ENCODE measurements around the gene C17orf100.
"Not testable (repeated sequence)": the region's sequence is repeated elsewhere in the genome, so short reads cannot be mapped to it uniquely, and the experiment has no call there.

C17orf100 gene

DNA sequence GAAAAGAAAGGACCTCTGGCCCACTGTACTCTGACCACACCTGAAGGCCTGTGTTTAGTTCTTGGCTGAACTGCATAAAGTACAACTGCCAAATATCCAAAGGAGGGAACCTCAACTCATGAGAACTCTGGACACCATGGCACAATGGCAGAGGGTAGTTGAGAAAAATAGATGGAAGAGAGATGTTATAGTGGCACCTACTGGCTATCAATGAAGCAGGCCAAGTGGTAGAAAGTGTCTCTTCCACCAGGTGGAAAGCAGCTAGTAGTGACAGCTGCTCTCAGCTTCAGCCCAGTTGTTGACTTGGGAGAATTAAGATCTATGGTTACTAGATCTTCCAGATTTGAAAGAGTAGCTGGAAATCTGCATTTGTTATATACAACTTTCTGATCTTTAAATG lies 3.4 kb upstream of the C17orf100 start:
- H3K27ac Mint-ChIP-seq (ENCODE audit: low read depth) = no peak overlapping the region
- no peaks in the 10 kb centered on the region for H3K27me3 Mint-ChIP-seq
- DNase-seq (ENCODE audit: low spot score in 2 of 2) = no peak
- H3K36me3 Mint-ChIP-seq (ENCODE audit: insufficient read depth) = peaks cover 41% of the 10 kb centered on the region
- peaks cover 60% of the 10 kb centered on the region for H3K4me1 Mint-ChIP-seq
- no peaks in the 10 kb centered on the region for H3K9me3 Mint-ChIP-seq
- no peak for ATAC-seq (replicated peaks; ENCODE audit: extremely low read depth, poor library complexity, severe bottlenecking)
- no peak overlapping the region for H3K4me3 Mint-ChIP-seq

DNA sequence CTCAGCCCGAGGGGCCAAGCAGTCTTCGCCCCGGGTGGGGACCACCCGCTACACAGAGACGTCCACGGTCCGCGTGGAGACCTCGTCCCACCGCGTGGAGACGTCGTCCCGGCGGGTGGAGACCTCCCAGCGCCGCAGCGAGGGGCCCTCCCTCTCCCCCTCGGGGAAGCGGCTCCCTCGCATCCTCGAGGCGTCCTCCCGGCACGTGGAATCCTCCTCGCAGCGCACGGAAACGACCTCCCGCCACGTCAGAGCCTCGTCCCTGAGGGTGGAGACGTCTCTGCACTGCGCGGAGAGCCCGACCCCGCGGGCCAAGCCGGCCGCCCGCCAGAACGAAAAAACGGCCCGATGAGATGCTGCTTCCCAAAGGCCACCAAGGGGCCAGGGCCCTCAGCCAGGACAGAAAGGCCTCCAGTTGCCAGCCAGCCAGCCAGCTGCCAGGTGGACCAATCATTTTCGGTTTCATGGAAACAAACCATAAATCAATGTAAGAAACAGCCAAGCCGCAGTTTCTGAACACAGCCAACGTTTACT lies 424 bp downstream of the C17orf100 start:
- Mint-ChIP-seq H3K9me3 (no peaks in the 10 kb centered on the region), H3K4me1 (peaks cover 50% of the 10 kb centered on the region), H3K36me3 (ENCODE audit: insufficient read depth) (peaks cover 25% of the 10 kb centered on the region), H3K27ac (ENCODE audit: low read depth) (peak overlapping the region; percentile 100), H3K4me3 (peak overlapping the region; percentile 95), H3K27me3 (no peaks in the 10 kb centered on the region)
- ATAC-seq (replicated peaks; ENCODE audit: extremely low read depth, poor library complexity, severe bottlenecking) (no peak), DNase-seq (ENCODE audit: low spot score in 2 of 2) (no peak)

DNA sequence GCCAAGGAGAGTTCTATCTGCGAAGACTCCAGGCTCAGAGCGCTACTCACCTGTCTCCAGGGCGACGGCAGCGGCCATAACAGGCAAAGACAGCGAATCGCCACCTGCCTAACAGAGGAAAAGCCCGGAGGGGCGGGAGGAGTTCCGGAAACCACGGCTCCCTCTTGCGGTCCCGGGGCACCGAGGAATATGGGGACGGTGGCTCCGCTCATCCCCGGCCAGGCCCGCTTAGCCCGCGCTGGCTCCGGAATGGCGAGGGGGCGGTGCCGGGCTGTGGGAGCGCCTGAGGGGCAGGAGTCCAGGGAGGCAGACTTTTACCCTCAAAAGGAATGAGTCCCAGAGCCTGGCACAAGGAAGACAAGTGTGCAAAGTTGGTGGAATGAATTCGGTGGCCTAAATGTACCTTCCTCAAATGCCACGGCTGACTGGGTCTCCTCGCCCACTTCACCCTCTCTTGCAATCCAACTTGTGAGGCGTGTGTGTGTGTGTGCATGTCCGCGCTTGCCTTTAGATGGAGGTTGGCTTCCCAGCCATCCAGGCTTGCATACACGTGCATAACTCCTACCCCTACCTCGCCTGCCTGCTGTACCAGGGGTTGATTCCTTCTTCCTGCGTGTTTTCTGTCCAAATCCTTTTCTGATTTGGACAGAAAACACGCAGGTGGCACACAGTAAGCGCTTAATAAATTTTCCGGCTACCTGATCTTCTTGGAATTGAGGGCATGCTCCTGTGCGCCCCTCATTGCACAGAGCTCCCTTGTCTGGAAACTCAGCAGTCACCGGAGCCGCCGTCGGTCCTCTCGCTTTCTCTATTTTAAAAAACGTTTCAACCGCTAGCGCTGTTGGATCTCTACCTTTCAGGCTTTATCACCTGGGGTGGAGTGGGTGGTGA lies 3.5 kb downstream of the C17orf100 start:
- no peak for DNase-seq (ENCODE audit: low spot score in 2 of 2)
- Mint-ChIP-seq H3K36me3 (ENCODE audit: insufficient read depth) (peaks cover 19% of the 10 kb centered on the region), H3K9me3 (no peaks in the 10 kb centered on the region), H3K27ac (ENCODE audit: low read depth) (no peak overlapping the region), H3K27me3 (no peaks in the 10 kb centered on the region), H3K4me1 (peaks cover 58% of the 10 kb centered on the region), H3K4me3 (peak overlapping the region; percentile 31)
- no peak for ATAC-seq (replicated peaks; ENCODE audit: extremely low read depth, poor library complexity, severe bottlenecking)

DNA sequence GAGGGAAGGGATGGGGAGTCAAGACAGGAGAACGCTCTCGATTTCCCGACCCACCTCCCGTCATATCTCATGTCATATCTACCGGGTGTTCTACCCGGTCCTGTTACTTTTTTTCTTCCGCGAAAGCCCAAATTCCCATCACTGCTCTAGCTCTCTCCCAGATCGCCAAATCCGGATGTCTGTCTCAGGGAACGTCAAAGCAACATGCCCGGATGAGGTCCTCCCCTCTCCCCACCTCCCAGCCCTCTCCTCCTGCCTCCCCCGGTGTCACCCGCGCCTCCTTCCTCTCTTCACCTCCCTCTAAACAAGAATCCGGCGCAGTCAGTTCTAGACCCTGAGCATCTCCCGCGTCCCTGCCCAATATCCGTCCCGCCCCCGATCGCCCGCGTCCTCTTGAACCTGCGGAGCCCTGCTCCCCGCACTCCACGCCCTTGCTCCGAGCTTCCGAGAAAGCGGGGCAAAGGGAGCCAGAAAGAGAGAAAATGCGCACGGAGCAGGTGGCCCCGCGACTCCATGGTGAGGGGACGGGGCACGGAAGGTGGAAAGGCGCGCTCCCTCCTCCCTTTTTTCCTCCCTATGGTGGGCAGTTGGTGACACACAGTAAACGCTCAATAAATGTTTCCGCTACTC lies 4.3 kb downstream of the C17orf100 start:
- not testable (repeated sequence) for H3K9me3 Mint-ChIP-seq; ATAC-seq (replicated peaks; ENCODE audit: extremely low read depth, poor library complexity, severe bottlenecking); H3K27me3 Mint-ChIP-seq; DNase-seq (ENCODE audit: low spot score in 2 of 2); H3K27ac Mint-ChIP-seq (ENCODE audit: low read depth)
- Mint-ChIP-seq H3K4me3 (peak overlapping the region; percentile 67), H3K36me3 (ENCODE audit: insufficient read depth) (peaks cover 15% of the 10 kb centered on the region), H3K4me1 (peaks cover 58% of the 10 kb centered on the region)

DNA sequence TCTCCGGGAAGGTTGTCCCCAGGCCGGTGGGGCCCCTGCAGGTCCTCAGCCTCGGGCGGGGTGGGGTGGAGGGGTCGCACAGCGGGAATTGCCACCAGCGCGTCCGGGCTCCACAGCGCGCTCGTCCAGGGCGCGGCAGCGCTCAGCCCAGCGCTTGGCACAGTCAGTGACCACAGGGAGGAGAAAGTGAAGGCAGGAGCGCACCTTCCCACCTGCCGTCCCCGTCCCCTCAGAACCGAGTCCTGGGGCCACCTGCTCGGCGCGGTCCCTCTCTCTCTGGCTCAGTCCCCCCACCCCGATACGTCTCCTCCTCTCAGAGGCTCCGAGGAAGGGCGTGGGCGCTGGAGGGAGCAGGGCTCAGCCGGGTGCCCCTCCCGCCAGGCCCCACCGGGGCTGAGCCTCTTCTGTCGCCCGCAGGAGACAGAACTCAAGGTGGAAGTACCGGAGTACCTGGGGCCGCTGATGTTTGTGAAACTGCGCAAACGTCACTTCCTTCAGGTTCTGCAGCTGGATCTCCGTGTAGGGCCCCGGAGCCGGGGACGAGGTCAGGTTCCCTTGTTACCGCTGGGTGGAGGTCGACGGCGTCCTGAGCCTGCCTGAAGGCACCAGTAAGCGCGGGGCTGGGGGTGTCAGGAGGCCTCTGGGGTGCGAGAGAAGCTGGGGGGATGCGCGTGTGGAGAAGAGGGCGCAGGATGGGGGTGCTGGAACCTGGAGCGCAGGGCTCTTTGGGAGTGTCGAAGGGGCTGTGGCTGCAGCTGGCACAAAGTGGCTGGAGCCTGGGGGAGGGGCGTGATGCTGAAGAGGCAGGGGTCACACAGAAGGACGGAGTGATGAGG lies 5.5 kb downstream of the C17orf100 start:
- DNase-seq (ENCODE audit: low spot score in 2 of 2); H3K36me3 Mint-ChIP-seq (ENCODE audit: insufficient read depth); H3K27me3 Mint-ChIP-seq; H3K9me3 Mint-ChIP-seq: not testable (repeated sequence)
- H3K4me1 Mint-ChIP-seq = peaks cover 59% of the 10 kb centered on the region
- peak; percentile 93 for ATAC-seq (replicated peaks; ENCODE audit: extremely low read depth, poor library complexity, severe bottlenecking)
- H3K27ac Mint-ChIP-seq (ENCODE audit: low read depth) = peak overlapping the region; percentile 83
- H3K4me3 Mint-ChIP-seq = peak overlapping the region; percentile 90

DNA sequence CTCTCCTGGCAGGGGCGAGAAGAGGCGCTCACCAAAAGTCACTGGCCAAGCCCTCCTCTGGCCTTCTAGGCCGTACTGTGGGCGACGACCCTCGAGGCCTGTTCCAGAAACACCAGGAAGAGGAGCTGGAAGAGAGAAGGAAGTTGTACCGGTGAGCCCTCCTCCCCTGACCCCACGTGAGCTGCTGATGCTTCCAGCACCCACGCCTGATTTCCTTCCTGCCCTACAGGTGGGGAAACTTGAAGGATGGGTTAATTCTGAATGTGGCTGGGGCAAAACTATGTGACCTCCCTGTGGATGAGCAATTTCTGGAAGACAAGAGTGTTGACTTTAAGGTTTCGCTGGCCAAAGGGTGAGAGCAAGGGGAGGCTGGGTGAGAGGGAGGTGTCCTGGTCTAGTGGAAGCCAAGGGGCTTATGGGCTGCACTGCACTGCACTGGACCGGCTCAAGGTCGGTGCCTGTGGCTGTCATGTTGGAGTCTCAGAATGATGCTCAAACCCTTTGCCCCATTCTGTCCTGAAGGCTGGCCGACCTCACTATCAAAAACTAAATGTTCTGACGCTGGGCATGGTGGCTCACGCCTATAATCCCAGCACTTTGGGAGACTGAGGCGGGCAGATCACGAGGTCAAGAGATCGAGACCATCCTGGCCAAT lies 6.2 kb downstream of the C17orf100 start:
- H3K9me3 Mint-ChIP-seq = no peaks in the 10 kb centered on the region
- H3K27me3 Mint-ChIP-seq = no peaks in the 10 kb centered on the region
- H3K4me3 Mint-ChIP-seq = peak overlapping the region; percentile 90
- peak overlapping the region; percentile 83 for H3K27ac Mint-ChIP-seq (ENCODE audit: low read depth)
- no peak for ATAC-seq (replicated peaks; ENCODE audit: extremely low read depth, poor library complexity, severe bottlenecking)
- peaks cover 55% of the 10 kb centered on the region for H3K4me1 Mint-ChIP-seq
- peaks cover 8% of the 10 kb centered on the region for H3K36me3 Mint-ChIP-seq (ENCODE audit: insufficient read depth)
- no peak for DNase-seq (ENCODE audit: low spot score in 2 of 2)

DNA sequence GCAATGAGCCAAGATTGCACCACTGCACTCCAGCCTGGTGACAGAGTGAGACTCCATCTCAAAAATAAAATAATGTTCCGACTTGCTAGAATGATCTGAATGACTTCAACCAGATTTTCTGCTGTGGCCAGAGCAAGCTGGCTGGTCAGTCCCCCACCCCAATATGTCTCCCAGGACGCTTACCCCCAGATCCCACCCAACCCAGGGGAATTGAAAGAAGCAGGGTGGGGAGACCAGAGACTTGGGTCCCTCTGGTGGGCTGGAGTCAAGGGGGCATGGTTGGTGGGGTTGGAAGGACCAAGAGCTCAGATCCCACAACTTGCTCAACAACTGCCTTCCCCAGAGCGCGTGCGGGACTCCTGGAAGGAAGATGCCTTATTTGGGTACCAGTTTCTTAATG lies 6.8 kb downstream of the C17orf100 start:
- ATAC-seq (replicated peaks; ENCODE audit: extremely low read depth, poor library complexity, severe bottlenecking); H3K4me3 Mint-ChIP-seq; H3K27ac Mint-ChIP-seq (ENCODE audit: low read depth); H3K27me3 Mint-ChIP-seq; DNase-seq (ENCODE audit: low spot score in 2 of 2); H3K9me3 Mint-ChIP-seq; H3K36me3 Mint-ChIP-seq (ENCODE audit: insufficient read depth): not testable (repeated sequence)
- peaks cover 48% of the 10 kb centered on the region for H3K4me1 Mint-ChIP-seq

DNA sequence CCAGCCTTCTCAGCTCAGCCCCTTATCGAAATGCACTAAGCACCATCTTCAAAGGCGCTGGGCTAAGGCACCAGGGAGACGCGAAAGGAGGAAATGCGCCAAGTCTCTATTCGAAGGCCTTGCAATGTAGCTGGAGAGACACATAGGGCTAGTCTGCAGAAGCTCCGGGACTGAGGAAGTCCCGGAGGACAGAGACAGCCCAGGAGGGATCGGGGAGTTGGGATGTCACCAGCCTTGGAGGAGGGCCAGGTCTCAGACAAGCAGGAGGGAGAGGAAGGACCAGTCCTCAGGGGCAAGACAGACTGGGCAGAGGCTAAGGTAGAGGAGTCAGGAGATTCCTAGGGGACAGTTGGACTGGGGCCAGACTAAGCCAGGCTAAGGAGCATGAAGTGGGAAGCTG lies 8.5 kb downstream of the C17orf100 start:
- Mint-ChIP-seq H3K9me3 (no peaks in the 10 kb centered on the region), H3K4me3 (peak overlapping the region; percentile 21), H3K4me1 (peaks cover 40% of the 10 kb centered on the region), H3K36me3 (ENCODE audit: insufficient read depth) (peaks cover 8% of the 10 kb centered on the region), H3K27me3 (no peaks in the 10 kb centered on the region), H3K27ac (ENCODE audit: low read depth) (peak overlapping the region; percentile 9)
- ATAC-seq (replicated peaks; ENCODE audit: extremely low read depth, poor library complexity, severe bottlenecking) (no peak), DNase-seq (ENCODE audit: low spot score in 2 of 2) (no peak)

DNA sequence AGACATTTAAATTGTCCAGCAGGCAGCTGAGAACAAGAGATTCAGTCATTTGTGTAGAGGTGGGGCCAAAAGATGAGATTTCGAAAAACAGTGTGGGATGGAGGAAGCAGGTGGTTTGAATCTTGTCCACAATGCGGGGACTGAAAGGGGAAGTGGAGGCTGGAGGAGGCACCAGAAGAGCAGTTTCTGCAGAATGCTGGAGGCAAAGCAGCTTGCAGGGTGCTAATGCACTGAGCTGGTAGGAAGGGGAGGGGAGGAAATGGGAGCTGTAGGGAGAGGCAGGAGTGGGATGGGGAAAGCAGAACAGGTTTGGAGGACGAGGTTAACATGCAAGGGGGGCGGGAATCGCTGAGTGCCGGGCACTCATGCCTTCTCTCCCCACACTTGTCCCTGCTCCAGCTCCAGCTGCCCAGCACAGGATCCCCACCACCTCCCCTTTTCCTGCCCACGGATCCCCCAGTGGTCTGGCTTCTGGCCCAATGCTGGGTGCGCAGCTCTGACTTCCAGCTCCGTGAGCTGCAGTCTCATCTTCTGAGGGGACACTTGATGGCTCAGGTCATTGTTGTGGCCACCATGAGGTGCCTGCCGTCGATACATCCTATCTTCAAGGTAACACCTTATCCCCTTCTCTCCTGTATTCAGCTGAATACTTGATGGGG lies 9.4 kb downstream of the C17orf100 start:
- Mint-ChIP-seq H3K9me3 (no peaks in the 10 kb centered on the region), H3K27me3 (no peaks in the 10 kb centered on the region), H3K4me1 (peaks cover 42% of the 10 kb centered on the region), H3K36me3 (ENCODE audit: insufficient read depth) (peaks cover 8% of the 10 kb centered on the region), H3K4me3 (peak overlapping the region; percentile 6), H3K27ac (ENCODE audit: low read depth) (peak overlapping the region; percentile 9)
- DNase-seq (ENCODE audit: low spot score in 2 of 2) (no peak), ATAC-seq (replicated peaks; ENCODE audit: extremely low read depth, poor library complexity, severe bottlenecking) (no peak)

DNA sequence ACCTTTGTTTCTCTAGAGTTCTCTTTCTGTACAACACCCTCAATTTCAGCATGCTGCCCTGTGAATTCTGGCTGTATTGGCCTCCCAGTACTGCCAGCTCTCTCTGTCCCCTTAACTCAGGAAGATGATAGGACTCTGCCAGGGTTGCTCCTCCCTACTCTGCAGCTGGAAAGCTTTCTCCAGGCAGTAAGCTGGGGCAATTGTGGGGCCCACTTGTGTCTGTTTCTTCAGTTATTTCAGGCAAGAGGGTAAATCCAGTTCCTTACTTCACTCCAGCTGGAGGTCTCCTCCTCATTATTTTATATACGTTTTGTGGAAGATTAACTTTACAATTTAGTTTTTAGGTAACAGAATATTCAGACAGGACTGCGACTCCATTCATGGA lies 9.9 kb downstream of the C17orf100 start:
- Mint-ChIP-seq H3K36me3 (ENCODE audit: insufficient read depth) (peaks cover 5% of the 10 kb centered on the region), H3K4me1 (peaks cover 42% of the 10 kb centered on the region), H3K9me3 (no peaks in the 10 kb centered on the region), H3K4me3 (peak overlapping the region; percentile 6), H3K27ac (ENCODE audit: low read depth) (no peak overlapping the region), H3K27me3 (no peaks in the 10 kb centered on the region)
- ATAC-seq (replicated peaks; ENCODE audit: extremely low read depth, poor library complexity, severe bottlenecking) = no peak
- DNase-seq (ENCODE audit: low spot score in 2 of 2) = no peak

DNA sequence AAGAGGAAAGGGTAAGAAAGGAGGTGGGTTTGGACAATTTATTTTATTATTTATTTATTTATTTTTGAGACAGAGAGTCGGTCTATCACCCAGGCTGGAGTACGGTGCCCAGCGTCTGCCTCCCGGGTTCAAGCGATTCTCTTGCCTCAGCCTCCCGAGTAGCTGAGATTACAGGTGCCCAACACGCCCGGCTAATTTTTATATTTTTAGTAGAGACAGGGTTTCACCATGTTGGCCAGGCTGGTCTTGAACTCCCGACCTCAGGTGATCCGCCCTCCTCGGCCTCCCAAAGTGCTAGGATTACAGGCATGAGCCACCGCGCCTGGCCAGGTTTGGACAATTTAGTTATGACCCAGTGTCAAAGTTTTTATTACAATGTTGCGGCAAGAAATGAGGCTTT lies 11.6 kb downstream of the C17orf100 start:
- DNase-seq (ENCODE audit: low spot score in 2 of 2); H3K27ac Mint-ChIP-seq (ENCODE audit: low read depth); ATAC-seq (replicated peaks; ENCODE audit: extremely low read depth, poor library complexity, severe bottlenecking); H3K27me3 Mint-ChIP-seq; H3K36me3 Mint-ChIP-seq (ENCODE audit: insufficient read depth); H3K4me3 Mint-ChIP-seq; H3K9me3 Mint-ChIP-seq: not testable (repeated sequence)
- H3K4me1 Mint-ChIP-seq = peaks cover 30% of the 10 kb centered on the region
